DMS53 (cell line): ENCODE measurements around the gene HADHB.

Experiments
- DNase-seq: peaks from one replicate; lab custom pipeline; 2025; lab: John Stamatoyannopoulos, UW

Gene HADHB

DNA sequence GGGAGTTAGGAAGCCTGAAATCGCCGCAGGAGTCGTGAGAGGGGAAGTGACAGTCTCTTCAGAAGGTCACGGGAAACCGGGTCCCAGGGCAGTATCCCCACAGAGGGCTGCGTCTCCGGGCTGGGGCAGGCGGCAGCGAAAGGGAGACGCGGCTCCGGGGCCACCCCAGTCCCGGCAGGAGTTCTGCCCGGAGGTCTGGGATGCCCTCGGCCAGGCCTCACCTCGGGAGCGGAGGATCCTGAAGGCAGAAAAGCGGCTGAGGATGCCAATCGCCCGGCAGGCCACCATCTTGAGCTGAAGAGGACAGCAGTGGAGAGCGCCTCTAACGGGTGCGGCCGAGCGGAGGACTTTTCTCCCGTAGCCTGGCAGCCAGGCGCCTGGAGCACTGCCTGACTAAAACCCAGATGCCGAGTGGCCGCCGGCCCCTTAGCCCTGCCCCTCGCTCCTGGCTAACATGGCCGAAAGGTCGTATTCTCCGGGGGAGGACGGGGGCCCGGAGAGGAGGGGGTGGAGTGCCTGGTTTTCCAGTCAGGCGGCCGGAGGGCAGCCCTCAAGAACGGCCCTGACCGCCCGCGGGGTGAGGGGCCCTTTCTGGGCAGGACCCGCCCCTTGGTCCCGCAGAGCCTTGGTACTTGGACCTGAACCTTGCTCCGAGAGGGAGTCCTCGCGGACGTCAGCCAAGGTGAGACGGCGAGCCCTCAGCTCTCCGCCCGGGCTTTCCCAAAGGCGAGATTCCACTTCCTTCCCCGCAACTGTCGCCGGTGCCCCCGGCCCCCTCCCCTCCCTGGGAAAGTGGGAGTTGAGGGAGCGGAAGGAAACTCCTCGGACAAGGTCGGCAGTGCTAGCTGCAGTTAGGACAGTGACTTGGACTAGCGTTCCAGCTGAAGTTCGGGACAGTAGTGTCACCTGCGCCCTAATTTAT lies at the start of gene HADHB, which contains the start of gene HADHA:
HADHB (plus strand) TSS at position 631 of the 922 bp plus-strand sequence. CDS start 9,316 bp downstream, outside the sequence.
HADHA (minus strand) TSS at position 324 of the 922 bp plus-strand sequence; CDS start at position 288, 36 bp downstream.
- peak; percentile 96 for DNase-seq

DNA sequence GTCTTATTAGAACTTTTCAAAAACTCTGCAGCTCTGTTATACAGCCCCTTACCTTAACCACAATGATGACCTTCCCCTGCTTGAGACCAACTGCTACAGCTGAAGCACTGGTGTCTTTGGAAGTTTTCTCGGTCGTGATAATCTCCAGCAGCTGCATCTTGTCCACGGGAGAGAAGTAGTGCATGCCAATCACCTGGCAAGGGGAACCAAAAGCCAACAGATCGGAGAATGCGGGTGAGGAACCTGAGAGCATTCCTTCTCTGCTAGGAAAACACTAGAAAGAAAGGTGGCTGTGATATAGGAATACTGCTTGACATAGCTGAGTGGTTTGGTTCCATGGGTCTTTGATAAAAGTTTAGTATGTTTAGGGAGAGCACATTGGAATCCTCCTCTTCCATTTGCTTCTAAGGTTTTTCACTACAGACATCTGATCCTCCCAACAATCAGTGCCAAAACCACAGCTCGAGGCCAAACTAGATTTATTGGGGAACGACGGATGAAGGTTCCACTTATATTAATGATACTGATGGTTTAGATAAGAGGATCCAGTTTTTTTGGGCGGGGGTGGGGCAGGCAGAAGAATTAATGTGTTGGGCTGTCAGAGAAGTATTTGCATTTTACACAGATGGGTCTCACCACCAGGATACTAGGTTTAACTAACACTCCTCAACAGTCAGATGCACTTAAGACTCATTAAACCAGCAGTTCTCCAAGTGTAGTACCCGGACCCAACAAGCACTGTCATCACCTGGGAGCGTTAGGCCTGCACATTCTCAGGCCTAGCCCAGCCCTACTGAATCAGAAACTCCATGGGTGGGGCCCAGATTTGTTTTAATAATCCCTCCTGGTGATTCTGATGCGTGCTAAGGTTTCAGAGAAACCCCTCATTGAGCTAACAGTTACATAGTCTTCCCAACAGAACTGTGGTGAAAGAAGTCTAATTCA lies 49.4 kb upstream of the HADHB start:
- no peak for DNase-seq

DNA sequence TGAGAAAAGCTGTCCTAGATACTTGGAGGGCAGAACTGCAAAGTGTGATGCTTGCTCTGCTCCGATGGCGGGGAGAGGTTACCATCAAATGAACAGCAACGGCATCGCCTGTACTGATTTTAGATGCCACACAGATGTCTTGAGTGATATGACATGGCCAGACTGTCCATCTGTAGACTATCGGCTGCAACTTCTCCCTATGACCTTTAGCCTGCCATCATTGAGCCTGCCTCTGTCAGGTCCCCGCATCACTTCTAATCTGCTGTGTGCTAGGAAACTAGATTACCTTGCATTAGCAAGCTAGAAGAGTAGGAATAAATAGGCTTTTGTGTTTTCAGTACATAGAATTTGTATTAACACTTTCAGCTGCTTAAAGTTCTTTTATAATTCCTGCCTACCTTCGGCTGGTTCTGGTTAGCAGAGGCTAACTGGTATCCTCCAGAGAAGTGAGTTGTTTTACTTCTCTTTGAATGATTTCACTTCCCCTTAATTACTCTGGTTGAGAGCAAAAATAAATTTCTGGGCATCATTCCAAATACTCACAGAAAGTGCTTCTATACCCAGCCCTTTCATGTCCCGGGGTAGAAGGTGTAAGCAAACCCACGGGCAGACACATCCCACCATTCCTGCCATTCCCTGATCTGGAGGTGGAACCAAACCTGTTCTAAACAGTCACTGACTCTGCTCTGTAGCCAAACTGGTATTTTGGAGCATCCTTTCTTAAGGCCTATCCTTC lies 47.9 kb upstream of the HADHB start:
- no peak for DNase-seq

DNA sequence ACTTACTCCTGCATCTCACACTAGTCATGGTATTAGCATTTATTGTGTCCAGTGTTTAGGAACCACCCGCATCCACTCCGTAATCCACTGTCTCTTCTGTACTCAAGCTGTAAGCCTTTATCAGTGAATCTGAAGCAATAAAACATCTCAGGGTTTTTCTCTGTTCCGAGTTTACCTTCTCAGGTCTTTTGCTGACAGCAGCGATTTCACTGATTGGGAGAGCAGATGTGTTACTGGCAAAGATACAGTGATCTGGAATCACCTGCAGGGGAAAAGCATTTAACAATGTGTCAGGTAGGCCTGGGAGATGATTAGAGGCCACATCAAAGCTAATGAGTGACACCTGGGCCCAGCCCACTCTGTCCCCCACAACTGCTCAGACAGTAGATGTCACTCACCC lies 47.2 kb upstream of the HADHB start:
- DNase-seq = no peak

DNA sequence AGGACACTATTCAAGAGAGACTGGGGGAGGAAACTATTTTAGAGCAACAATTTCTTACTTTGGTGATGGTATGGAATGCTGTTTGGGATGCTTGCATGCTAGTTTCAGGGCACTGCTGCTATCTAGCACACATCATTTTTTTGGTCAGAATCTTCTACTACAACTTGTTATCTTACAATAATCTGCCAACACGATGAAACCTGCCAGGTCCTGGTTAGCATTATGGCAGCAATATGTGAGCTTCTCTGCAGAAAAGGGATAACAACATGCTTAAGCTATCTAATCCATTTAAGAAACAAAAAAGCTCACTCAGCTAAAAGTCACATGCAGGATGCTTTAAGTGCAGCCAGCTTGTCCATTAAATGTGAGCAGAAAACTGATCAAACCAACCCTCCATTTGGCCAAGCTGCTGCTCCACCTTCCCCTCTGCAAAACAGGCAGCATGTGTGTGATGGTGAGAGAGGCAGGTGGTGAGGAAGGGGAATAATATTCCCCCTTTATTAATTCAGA lies 41.7 kb upstream of the HADHB start:
- no peak for DNase-seq

DNA sequence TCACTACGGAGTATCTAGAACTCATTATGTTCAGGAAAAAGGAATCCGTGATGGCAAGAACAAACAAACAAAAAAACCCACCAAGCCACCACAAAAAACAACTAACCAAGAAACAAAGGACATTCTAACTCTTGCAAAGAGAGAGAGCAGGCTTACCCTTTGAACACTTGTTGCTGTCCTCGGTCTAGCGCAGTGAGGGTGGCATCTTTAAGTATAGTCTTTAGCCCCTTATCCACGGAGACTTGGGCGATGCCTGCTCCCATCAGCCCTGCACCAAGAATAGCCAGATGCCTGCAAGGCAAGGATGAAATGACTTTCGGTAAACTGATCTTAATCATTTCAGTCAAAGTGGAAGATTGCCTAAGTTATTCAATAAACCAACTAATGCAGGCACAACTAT lies 40.8 kb upstream of the HADHB start:
- no peak for DNase-seq

DNA sequence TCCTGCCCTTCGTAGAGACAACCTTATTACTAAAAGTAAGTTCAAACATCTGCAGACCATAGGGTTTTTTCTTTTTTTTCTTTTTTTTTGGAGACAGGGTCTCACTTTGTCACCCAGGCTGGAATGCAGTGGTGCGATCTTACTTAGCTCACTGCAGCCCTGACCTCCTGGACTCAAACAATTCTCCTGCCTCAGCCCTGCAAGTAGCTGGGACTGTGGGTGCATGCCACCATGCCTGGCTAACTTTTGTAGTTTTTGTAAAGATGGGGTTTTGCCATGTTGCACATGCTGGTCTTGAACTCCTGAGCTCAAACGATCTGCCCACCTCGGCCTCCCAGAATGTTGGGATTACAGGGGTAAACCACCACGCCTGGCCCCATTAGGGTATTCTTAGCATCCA lies 32.7 kb upstream of the HADHB start:
- DNase-seq = no peak

DNA sequence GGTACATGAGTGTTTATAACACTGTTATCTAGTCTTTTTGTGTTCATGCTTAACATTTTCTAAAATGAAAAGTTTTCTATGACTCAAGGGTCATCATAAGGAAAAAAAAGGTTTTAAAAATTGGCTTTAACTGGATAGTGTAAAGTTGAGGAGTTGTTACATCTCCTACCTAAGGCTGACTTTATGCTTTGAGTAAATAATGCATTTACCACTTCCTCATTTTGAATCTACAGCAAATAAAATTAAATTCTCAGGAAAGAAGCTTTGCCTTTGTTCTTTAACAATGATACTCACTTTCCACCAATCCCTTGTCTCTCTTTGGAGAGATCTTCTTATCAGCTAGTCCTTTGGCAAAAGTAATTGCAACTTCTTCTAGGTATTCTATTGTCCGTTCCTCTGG lies 30.0 kb upstream of the HADHB start:
- no peak for DNase-seq

DNA sequence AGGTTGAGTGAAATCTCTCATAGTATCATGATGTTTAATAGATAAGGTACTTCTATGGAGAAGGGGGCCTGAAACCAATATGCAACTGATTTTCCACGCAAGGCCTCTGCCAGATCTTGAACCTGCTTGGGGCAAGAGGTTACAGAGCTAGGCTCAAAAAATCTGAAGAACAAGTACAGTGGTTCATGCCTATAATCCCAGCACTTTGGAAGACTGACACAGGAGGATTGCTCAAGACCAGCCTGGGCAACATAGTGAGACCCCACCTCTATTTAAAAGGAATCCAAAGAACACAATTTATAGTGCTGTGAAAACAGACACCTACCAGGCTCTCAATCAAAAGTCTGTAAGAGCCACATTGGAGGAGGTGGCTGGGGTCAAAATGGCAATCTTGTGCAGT lies 28.9 kb upstream of the HADHB start:
- no peak for DNase-seq

DNA sequence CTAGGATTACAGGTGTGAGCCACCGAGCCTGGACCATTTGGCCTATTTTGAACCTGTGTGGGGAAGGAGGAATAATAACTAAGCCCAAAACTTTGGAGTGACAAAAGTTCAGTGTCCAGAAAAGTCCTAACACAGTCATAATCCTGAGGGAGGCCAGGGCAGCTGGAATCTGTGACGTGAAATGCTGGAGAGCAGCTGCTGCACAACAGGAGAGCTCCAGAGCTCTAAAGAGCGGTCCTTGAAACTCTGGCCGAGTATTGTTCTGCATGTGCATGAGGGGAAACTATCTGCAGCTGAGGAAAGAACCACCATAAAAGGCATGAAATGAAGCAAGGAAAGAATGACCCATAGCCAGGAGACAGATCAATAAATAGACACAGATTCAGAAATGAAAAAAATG lies 28.2 kb upstream of the HADHB start:
- DNase-seq = no peak

DNA sequence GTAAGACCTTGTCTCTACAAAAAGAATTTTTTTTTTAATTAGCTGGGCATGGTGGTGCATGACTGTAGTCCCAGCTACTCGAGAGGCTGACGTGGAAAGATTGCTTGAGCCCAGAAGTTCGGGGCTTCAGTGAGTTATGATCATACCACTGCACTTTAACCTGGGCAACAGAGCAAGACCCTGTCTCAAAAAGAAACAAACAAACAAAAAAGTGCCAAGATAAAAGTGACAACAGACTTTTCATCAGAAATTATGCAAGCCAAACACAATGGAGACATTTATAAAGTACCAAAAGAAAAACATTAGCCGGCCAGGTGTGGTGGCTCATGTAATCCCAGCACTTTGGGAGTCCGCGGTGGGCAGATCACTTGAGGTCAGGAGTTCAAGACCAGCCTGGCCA lies 27.0 kb upstream of the HADHB start:
- no peak for DNase-seq

DNA sequence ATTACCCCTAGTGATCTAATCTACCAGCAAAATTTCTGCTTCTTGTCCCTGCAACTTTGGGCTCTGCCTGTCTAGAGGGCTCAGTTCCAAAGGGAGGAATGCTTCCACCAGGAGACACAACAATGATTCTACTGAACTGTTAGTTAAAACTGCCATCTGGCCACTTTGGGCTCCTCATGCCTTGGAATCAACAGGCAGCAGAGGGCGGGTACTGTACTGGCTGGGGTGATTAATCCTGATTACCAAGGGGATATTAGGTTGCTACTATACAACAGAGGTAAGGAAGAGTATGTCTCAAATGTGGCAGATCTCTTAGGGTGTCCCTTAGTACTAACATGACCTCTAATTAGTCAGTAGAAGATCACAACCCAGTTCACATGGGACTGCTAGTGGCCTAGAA lies 21.7 kb upstream of the HADHB start:
- no peak for DNase-seq

DNA sequence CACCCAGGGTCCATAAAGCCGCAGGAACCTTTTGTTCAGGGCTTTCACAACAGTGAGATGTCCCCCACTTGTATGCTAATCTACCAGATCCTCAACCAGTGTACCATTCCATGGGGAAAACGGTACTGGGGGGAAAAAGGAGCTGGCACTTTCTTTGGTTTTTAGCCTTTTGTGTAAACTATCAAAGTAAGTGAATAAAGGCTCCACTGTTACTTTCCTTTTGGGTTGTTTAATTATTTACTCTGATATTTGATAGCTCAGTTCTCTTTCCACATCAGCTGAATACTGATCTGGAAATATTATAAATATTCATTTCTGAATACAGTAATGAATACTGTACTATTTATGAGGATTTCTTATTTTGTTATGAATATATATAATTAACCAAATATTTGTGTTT lies 20.6 kb upstream of the HADHB start:
- no peak for DNase-seq

DNA sequence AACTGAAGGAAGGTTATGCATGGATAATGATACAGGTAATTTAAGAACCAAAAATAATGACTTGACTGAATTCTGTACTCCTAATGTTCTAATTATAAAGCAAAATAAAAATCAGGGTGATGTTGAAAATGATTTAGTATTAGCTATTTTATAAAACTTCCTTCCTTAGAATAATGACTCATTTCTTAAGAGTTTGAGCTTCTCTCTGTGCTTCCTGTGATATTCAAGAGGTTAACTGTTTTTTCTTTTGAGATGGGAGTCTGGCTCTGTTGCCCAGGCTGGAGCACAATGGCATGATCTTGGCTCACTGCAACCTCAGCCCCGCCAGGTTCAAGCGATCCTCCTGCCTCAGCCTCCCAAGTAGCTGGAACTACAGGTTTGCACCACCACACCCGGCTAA lies 15.1 kb upstream of the HADHB start:
- no peak for DNase-seq

DNA sequence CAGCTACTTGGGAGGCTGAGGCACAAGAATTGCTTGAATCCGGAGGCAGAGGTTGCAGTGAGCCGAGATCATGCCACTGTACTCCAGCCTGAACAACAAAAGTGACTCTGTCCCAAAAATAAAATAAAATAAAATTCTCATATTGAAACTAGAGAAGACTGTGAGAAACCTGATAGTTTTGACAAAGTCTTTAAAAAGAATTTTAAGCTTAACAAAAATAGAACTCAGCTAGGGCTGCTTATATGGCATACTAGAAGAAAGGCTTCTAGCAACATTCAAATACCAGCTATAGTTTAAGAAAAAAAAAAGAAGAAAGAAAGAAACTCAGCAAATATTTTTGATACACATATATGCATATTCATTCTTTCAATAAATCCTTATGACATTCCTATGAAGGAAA lies 13.9 kb upstream of the HADHB start:
- no peak for DNase-seq

DNA sequence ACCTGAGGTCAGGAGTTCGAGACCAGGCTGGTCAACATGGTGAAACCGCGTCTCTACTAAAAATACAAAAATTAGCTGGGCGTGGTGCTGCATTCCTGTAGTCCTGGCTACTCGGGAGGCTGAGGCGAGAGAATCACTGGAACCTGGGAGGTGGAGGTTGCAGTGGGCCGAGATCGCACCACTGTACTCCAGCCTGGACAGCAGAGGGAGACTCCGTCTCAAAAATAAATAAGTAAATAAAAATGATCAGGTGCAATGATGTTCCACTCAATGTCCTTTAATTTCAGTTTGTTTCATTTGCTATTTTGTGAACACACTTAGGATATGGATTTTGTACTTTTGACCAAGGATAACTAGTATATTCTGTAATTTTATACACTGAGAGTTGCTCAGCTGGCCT lies 9.7 kb upstream of the HADHB start:
- DNase-seq = peak; percentile 5

DNA sequence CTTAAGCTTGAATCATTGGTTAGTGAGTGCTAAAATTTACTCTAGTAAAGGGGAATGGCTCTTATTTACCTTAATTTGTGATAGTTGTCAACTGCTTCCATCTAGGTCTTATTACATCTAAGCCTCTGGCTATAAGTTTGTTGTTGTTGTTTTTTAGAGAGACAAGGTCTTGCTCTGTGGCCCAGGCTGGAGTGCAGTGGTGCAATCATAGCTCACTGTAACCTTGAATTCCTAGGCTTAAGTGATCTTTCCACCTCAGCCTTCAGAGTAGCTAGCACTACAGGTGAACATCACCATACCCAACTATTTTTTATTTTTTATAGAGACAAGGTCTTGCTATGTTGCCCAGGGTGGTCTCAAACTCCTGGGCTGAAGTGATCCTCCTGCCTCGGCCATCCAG lies 6.9 kb upstream of the HADHB start:
- DNase-seq = no peak

DNA sequence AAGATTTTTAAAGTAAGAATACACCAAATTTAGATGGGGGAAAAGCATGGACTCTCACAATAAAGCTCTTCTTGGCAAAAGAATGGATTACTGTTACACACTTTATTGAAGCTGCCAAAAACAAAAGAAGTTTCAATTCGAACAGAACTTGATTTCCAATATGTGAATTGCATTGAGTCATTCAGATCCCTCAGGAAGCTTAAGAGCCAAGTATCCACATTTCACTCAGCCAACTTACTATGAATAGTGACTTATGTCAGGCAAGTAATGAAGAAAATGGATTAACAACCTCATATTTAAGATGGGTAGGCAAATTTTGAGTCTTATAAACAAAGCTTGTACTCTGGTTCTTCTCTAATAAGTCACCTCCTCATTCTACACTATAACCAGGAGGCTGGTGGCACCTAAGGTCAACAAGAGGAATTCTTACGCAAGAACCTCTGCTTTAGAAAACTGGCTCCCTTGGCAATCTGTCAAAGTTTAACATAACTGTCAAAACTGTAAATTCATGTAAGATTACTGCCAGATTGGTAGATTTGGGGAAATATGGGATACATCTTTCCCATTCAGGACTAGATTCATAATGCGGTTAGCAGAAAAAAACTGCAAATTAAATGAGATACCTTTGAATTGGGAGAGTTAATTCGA lies 6.3 kb upstream of the HADHB start:
- no peak for DNase-seq

DNA sequence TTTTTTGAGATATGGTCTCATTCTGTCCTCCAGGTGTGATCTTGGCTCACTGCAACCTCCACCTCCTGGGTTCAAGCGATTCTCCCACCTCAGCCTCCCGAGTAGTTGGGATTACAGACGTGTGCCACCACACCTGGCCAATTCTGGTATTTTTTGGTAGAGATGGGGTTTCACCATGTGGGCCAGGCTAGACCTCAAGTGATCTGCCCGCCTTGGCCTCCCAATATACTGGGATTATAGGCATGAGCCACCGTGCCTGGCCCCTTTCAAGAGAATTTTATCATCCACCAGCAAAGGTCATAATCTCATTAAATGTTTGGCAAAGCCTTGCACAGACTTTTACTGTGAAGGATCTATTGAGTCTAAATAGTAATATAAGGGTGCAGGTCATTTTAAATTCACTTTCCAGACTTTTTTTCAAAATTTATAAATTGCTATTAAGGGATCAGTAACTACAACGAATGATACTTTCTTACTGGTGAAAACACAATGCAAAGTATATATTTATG lies 2.8 kb upstream of the HADHB start:
- DNase-seq = no peak

DNA sequence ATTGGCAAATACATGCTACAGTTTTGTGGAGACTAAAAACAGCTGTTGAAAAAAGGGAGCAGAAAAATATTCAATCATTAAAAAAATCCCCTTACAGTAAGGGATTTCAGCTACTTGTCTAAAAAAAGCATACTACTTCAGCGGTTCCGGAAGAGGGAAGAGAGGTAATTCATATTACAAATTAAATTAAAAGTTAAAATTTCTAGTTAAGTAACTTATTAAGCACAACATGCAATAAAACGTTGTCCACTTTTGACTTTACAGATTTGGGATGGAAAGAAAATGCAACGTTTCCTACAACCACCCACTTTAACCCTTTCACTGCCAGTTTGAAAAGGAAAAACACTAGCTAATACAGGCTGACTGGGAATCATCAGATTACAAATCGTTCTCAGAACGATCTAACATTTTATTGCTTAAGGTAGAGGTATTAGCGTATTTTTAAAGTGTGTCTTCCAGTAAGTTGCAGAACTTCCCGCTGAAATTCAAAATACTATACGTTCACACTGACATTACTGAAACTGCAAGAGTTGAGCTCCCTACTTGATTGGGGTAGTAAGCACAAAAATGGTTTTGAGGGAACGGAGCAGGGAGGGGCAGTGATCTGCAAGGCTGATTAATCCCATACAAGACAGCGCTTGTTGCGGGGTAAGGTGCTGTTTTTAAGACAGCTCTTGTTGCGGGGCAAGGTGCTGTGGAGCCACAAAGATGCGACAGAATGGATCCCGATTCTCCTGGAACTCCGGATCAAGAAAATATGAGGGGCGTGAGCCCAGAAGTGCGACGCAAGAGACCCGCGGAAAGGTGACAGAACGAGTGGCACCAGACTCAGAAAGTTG lies 1.1 kb upstream of the HADHB start:
- peak; percentile 59 for DNase-seq
